Measurements from ENCODE around the gene XCL1. TPM values are rescaled to one million over a fixed set of nuclear protein-coding genes. Genes with fewer than 3 reads are reported as not detected.

The XCL1 gene
- total RNA-seq, 2 experiments from 2014 or later, result 0.22 to 0.38 TPM

GRCh38 chr1:168615965-168616364, 39.6 kb downstream of the XCL1 start:
- Histone ChIP-seq H3K27me3 (ENCODE audit: control insufficient read depth in 1 of 2, insufficient read depth in 2 of 2, low read length in 2 of 2) (no peaks in the 10 kb centered on the region), H3K36me3 (ENCODE audit: insufficient read depth, low read length) (no peaks in the 10 kb centered on the region), H3K4me3 (ENCODE audit: low read length) (no peak overlapping the region), H3K4me1 (ENCODE audit: insufficient read depth, low read length) (no peaks in the 10 kb centered on the region), H3K27ac (ENCODE audit: low read depth in 1 of 2, low read length in 2 of 2) (no peak overlapping the region), H3K9me3 (ENCODE audit: control insufficient read depth in 1 of 2, insufficient read depth in 1 of 2, low read length in 2 of 2) (no peaks in the 10 kb centered on the region)
- Mint-ChIP-seq H3K27ac (no peak overlapping the region), H3K4me1 (ENCODE audit: low read depth) (no peaks in the 10 kb centered on the region), H3K27me3 (peaks cover 6% of the 10 kb centered on the region), H3K36me3 (ENCODE audit: low read depth) (no peaks in the 10 kb centered on the region), H3K9me3 (no peaks in the 10 kb centered on the region), H3K4me3 (no peak overlapping the region)
- POLR2A ChIA-PET, result interaction anchor here (0.5 kb wide), 1 partner anchor 550 kb away, joined by 3 read pairs; no protein-coding TSS in a partner anchor
- no peak for DNase-seq
- no peak for ATAC-seq (ENCODE audit: poor library complexity)
- intact Hi-C loops (cut with DNase I, micrococcal nuclease), result no loop called here
- CTCF ChIA-PET, result no interaction called here
- TF ChIP-seq CTCF (IDR thresholded peaks at IDR 0.05), result no peak

- Mint-ChIP-seq H3K27ac (no peak overlapping the region), H3K9me3 (no peaks in the 10 kb centered on the region), H3K36me3 (ENCODE audit: low read depth) (no peaks in the 10 kb centered on the region), H3K27me3 (peaks cover 5% of the 10 kb centered on the region), H3K4me1 (ENCODE audit: low read depth) (no peaks in the 10 kb centered on the region), H3K4me3 (no peak overlapping the region)
- Histone ChIP-seq H3K9me3 (ENCODE audit: control insufficient read depth in 1 of 2, insufficient read depth in 1 of 2, low read length in 2 of 2) (no peaks in the 10 kb centered on the region), H3K27me3 (ENCODE audit: control insufficient read depth in 1 of 2, insufficient read depth in 2 of 2, low read length in 2 of 2) (no peaks in the 10 kb centered on the region), H3K27ac (ENCODE audit: low read depth in 1 of 2, low read length in 2 of 2) (no peak overlapping the region), H3K4me1 (ENCODE audit: insufficient read depth, low read length) (no peaks in the 10 kb centered on the region), H3K36me3 (ENCODE audit: insufficient read depth, low read length) (no peaks in the 10 kb centered on the region), H3K4me3 (ENCODE audit: low read length) (no peak overlapping the region)
- TF ChIP-seq CTCF (IDR thresholded peaks at IDR 0.05), result no peak
- intact Hi-C loops (cut with DNase I, micrococcal nuclease), result no loop called here
- DNase-seq, result no peak
- no peak for ATAC-seq (ENCODE audit: poor library complexity)
- POLR2A ChIA-PET, result no interaction called here
- CTCF ChIA-PET, result no interaction called here
Measured at GRCh38 chr1:168617974-168618750, 41.8 kb downstream of the XCL1 start.

GRCh38 chr1:168618886-168619285, 42.5 kb downstream of the XCL1 start:
- Mint-ChIP-seq H3K9me3 (no peaks in the 10 kb centered on the region), H3K27ac (no peak overlapping the region), H3K36me3 (ENCODE audit: low read depth) (no peaks in the 10 kb centered on the region), H3K4me3 (no peak overlapping the region), H3K4me1 (ENCODE audit: low read depth) (no peaks in the 10 kb centered on the region), H3K27me3 (no peaks in the 10 kb centered on the region)
- no peak for DNase-seq
- intact Hi-C loops (cut with DNase I, micrococcal nuclease), result no loop called here
- H3K9me3 ChIP-seq (ENCODE audit: control insufficient read depth in 1 of 2, insufficient read depth in 1 of 2, low read length in 2 of 2), result no peaks in the 10 kb centered on the region
- ATAC-seq (ENCODE audit: poor library complexity), result no peak
- ChIA-PET POLR2A (no interaction called here), CTCF (no interaction called here)
- H3K36me3 ChIP-seq (ENCODE audit: insufficient read depth, low read length), result no peaks in the 10 kb centered on the region
- H3K4me1 ChIP-seq (ENCODE audit: insufficient read depth, low read length), result no peaks in the 10 kb centered on the region
- H3K27ac ChIP-seq (ENCODE audit: low read depth in 1 of 2, low read length in 2 of 2), result no peak overlapping the region
- no peak for TF ChIP-seq CTCF (IDR thresholded peaks at IDR 0.05)
- no peaks in the 10 kb centered on the region for H3K27me3 ChIP-seq (ENCODE audit: control insufficient read depth in 1 of 2, insufficient read depth in 2 of 2, low read length in 2 of 2)
- no peak overlapping the region for H3K4me3 ChIP-seq (ENCODE audit: low read length)

Data from CD4-positive, alpha-beta T cell (primary cell).